H1 (cell line): Measurements from ENCODE around the gene MSANTD2. TPM values are rescaled to one million over a fixed set of nuclear protein-coding genes. Genes with fewer than 3 reads are reported as not detected.

ENCODE experiments used
- SIRT6 ChIP-seq: IDR thresholded peaks from one replicate; pipeline ENCODE4 v1.7.1; 2012; ENCODE audit warnings: low read length, inconsistent platforms
- YY1 ChIP-seq: IDR thresholded peaks from 2 replicates; pipeline ENCODE4 v1.6.1; 2011; ENCODE audit warnings: low read depth, mild to moderate bottlenecking, low read length
- polyA plus RNA-seq, 7 experiments: library from polyadenylated mRNA; depleted of rRNA in 3 of 7; stranded (reverse) in 5 of 7; unstranded in 2 of 7; fragments of >200 nt in 5 of 7; fragments of 200-250 nt in 2 of 7; gene quantifications; 1 replicate in 5 of 7; 2 replicates in 1 of 7; 4 replicates in 1 of 7; pipeline versions ENCODE4 v1.2.1 to v1.2.3, GENCODE V29; 2011 to 2013; ENCODE audit warnings: missing spikeins in 2 of 7, mixed read lengths in 2 of 7
- total RNA-seq: library from RNA; stranded (reverse); fragmentation: NEBNext Ultra II Directional; extraction: Animal tissue kit (Norgen Biotek cat#: 25700); gene quantifications from 2 replicates; pipeline ENCODE4 v1.2.1, GENCODE V29; 2021

MSANTD2 gene
- total and polyA plus RNA-seq, 2 of the 8 experiments (the other 6 are each of a cell fraction or from before 2014, with no cell fraction given): 8.2 to 15.9 TPM

DNA sequence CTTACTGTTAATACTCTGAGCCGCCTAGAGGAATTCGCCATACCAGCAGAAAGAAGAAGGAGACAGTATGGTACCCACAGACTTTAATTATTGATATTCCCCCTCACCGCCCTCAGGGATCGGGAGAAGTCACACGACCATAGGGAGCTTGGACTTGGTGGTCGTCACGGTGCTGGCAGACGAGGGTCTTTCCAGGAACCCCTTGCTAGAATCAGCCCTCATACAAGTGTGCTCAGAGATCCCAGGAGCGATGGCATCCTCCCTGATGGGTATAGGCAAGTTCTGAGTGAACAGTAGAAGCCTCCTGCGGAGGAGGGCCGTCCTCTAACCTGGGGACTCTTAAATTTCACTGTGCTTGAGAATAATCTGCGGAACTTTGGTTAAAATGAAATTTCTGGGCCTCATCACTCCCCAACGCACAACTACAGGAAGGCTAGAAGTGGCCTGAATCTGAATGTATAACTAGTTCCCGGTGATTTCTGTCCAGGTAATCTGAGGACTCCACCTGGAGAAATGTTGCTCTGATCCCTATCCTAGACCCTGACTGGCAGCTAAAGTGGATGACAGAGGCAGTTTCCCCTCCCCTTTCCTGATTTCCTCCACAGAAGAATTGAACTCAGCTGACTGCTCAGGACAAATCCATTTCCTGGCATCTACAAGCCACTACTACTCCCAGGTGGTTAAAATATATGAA, 52.7 kb downstream of the MSANTD2 start (continued):
- no peak for TF ChIP-seq SIRT6
- TF ChIP-seq YY1: no peak
